OCI-LY7 (cell line): Measurements from ENCODE around the gene PLA2R1. TPM values are rescaled to one million over a fixed set of nuclear protein-coding genes. Genes with fewer than 3 reads are reported as not detected.

Source experiments
- BruUV-seq: library from RNA; stranded (reverse); fragments of 400-500 nt; replicated peaks from 2 replicates; lab custom pipeline; 2021; lab: Mats Ljungman, UMichigan
- CTCF ChIA-PET: fragments of 300-600 bp; sonication (Branson Sonifier 250); formaldehyde crosslinking; loops from one replicate; lab custom pipeline; 2022; ENCODE audit warnings: antibody characterized with exemption; ENCODE audit not compliant: unreplicated experiment; lab: Charles Lee
- POLR2A ChIA-PET: fragments of 300-600 bp; sonication (Branson Sonifier 250); formaldehyde crosslinking; loops from one replicate; lab custom pipeline; 2022; ENCODE audit warnings: antibody characterized with exemption; lab: Charles Lee
- DNase-seq: peaks from one replicate; pipeline ENCODE4 v3.0.0-alpha.2; 2015; ENCODE audit warnings: low spot score
- H2AFZ ChIP-seq: fragments of 200-600 bp; sonication (generic), shearing (Covaris generic); 2 replicates; pipeline ENCODE4 v1.6.1; 2014; ENCODE audit warnings: mild to moderate bottlenecking, antibody characterized with exemption, low read length, moderate library complexity
- H3K27ac ChIP-seq: fragments of 200-600 bp; sonication (generic); 2 replicates; pipeline ENCODE4 v1.5.1; 2014; ENCODE audit warnings: mixed run types, low read depth, mild to moderate bottlenecking, moderate library complexity, low read length, inconsistent platforms; ENCODE audit not compliant: poor library complexity, severe bottlenecking
- H3K36me3 ChIP-seq: fragments of 200-600 bp; sonication (generic); 2 replicates; pipeline ENCODE4 v1.6.1; 2014; ENCODE audit warnings: mild to moderate bottlenecking, antibody characterized with exemption, low read length, moderate library complexity, mixed read lengths; ENCODE audit not compliant: insufficient read depth
- H3K4me1 ChIP-seq: fragments of 200-600 bp; sonication (generic); 2 replicates; pipeline ENCODE4 v1.5.1; 2014; ENCODE audit warnings: mild to moderate bottlenecking, low read length; ENCODE audit not compliant: insufficient read depth, poor library complexity, severe bottlenecking
- H3K4me2 ChIP-seq: fragments of 200-600 bp; sonication (generic); 2 replicates; pipeline ENCODE4 v1.6.1; 2014; ENCODE audit warnings: mild to moderate bottlenecking, low read length
- H3K4me3 ChIP-seq: fragments of 200-600 bp; sonication (generic); 2 replicates; pipeline ENCODE4 v1.5.1; 2014; ENCODE audit warnings: mild to moderate bottlenecking, low read depth, low read length; ENCODE audit not compliant: poor library complexity, severe bottlenecking
- H3K79me2 ChIP-seq: fragments of 200-600 bp; sonication (generic); 2 replicates; pipeline ENCODE4 v1.6.1; 2016; ENCODE audit warnings: low read depth, mild to moderate bottlenecking, low read length, moderate library complexity, mixed read lengths; ENCODE audit not compliant: insufficient read depth
- H3K9me2 ChIP-seq: fragments of 200-600 bp; sonication (generic); 2 replicates; pipeline ENCODE4 v1.6.1; 2016; ENCODE audit warnings: mild to moderate bottlenecking, low read length, mixed read lengths; ENCODE audit not compliant: insufficient read depth
- H3K9me3 ChIP-seq: fragments of 200-600 bp; sonication (generic); 2 replicates; pipeline ENCODE4 v1.6.1; 2014; ENCODE audit warnings: mild to moderate bottlenecking, mixed run types, low read length, mixed read lengths
- H4K20me1 ChIP-seq: fragments of 200-600 bp; sonication (generic); 2 replicates; pipeline ENCODE4 v1.6.1; 2014; ENCODE audit warnings: mild to moderate bottlenecking, antibody characterized with exemption, low read length, moderate library complexity, mixed read lengths; ENCODE audit not compliant: insufficient read depth
- EZH2phosphoT487 ChIP-seq: fragments of 200-600 bp; sonication (generic); IDR thresholded peaks from 2 replicates; pipeline ENCODE4 v1.6.1; 2018; ENCODE audit warnings: low read depth, borderline replicate concordance, mild to moderate bottlenecking, mixed run types, antibody characterized with exemption, low read length, moderate library complexity, mixed read lengths
- intact Hi-C: fragments of 100-400 bp; cut with micrococcal nuclease; formaldehyde crosslinking; loops from one replicate; pipeline ENCODE4 v1.10.0; 2022; ENCODE audit not compliant: unreplicated experiment
- total RNA-seq, 2 experiments: library from RNA; depleted of rRNA in 1 of 2; stranded (reverse); fragments of >200 nt in 1 of 2; shearing (Covaris generic) in 1 of 2; gene quantifications; 2 replicates each; pipeline ENCODE4 v1.2.3, GENCODE V29; 2014 to 2022
- TF ChIP-seq, protein P1 (sequence below): fragments of 200-600 bp; sonication (generic); conservative IDR thresholded peaks from 2 replicates; pipeline ENCODE4 v1.5.1; 2014; ENCODE audit warnings: mild to moderate bottlenecking, antibody characterized with exemption, low read length, moderate library complexity, mixed read lengths

The PLA2R1 gene
- total RNA-seq, 2 experiments from 2014 or later = not detected

DNA sequence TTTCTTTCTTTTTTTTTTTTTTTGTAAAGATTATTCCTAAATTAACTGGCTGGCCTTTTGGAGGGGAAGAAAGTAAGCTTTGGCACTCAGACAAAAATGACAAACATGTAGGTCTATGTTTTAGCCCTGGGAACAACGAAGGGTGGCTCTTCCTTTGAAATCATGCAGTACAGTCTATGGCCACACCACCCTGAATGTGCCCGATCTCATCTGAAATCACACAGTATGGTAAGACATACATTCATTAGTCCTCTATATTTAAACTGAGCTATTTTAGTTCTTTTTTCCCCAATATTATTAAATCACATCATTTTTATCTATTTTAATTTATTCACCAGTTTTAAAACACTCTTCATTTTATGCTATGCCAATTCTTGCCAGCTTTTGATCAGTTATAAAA is 48.2 kb downstream of the PLA2R1 start:
- H3K4me3 ChIP-seq = no peak overlapping the region
- H3K9me2 ChIP-seq = no peaks in the 10 kb centered on the region
- H3K79me2 ChIP-seq = no peaks in the 10 kb centered on the region
- CTCF ChIA-PET = no interaction called here
- TF ChIP-seq, protein P1, sequence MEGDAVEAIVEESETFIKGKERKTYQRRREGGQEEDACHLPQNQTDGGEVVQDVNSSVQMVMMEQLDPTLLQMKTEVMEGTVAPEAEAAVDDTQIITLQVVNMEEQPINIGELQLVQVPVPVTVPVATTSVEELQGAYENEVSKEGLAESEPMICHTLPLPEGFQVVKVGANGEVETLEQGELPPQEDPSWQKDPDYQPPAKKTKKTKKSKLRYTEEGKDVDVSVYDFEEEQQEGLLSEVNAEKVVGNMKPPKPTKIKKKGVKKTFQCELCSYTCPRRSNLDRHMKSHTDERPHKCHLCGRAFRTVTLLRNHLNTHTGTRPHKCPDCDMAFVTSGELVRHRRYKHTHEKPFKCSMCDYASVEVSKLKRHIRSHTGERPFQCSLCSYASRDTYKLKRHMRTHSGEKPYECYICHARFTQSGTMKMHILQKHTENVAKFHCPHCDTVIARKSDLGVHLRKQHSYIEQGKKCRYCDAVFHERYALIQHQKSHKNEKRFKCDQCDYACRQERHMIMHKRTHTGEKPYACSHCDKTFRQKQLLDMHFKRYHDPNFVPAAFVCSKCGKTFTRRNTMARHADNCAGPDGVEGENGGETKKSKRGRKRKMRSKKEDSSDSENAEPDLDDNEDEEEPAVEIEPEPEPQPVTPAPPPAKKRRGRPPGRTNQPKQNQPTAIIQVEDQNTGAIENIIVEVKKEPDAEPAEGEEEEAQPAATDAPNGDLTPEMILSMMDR = no peak
- no peak for TF ChIP-seq EZH2phosphoT487
- POLR2A ChIA-PET = interaction anchor here (0.5 to 1.4 kb wide), 4 partner anchors 10 to 998 kb away, joined by 3 to 5 read pairs (median 4); no protein-coding TSS in a partner anchor
- H3K4me1 ChIP-seq = no peaks in the 10 kb centered on the region
- H3K36me3 ChIP-seq = no peaks in the 10 kb centered on the region
- intact Hi-C loops = no loop called here
- DNase-seq = no peak
- BruUV-seq = no TSS peak
- no peak overlapping the region for H3K27ac ChIP-seq
- no peak overlapping the region for H2AFZ ChIP-seq
- H4K20me1 ChIP-seq = no peaks in the 10 kb centered on the region
- H3K9me3 ChIP-seq = no peaks in the 10 kb centered on the region
- H3K4me2 ChIP-seq = no peak overlapping the region

DNA sequence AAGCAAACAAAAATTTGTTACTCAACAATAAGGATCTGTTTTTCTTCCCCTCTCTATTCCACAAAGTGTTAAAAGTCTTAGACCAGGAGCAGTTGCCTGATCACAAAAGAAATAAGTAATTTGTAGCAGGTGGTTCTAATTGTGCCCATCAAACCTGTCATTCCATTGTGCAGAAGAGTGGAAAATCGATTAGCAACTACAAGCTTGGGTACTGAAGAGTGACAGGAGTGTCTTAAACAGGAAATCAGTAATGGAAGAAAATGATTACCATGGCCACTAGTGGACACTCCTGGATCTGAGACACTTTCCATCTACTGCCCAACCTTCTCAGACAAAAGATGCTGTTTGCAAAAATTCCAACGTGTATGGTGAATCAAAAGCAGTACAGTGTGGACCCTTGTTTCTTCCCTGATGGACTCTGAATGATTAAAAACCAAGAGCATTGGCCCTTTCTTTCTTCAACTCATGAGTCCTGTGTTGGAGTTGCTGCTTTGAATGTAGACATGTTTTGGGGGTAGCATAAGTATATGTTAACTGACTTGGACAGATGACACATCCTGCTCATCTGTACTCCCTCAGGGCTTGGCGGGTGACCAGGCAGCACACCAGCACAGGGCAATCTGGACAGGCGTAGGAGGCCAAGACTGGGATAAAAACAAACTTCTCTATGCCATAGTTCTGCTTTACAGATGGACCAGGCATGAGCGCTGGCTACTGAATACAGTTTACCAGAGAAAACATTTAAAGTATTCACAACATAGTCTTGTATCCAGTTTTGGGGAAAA is 51.9 kb downstream of the PLA2R1 start:
- no peaks in the 10 kb centered on the region for H3K9me2 ChIP-seq
- no peaks in the 10 kb centered on the region for H4K20me1 ChIP-seq
- intact Hi-C loops = no loop called here
- no peak overlapping the region for H3K4me3 ChIP-seq
- H3K27ac ChIP-seq = no peak overlapping the region
- DNase-seq = no peak
- H2AFZ ChIP-seq = no peak overlapping the region
- H3K36me3 ChIP-seq = no peaks in the 10 kb centered on the region
- no peaks in the 10 kb centered on the region for H3K9me3 ChIP-seq
- CTCF ChIA-PET = no interaction called here
- BruUV-seq = no TSS peak
- no peaks in the 10 kb centered on the region for H3K79me2 ChIP-seq
- POLR2A ChIA-PET = no interaction called here
- no peak overlapping the region for H3K4me2 ChIP-seq
- no peaks in the 10 kb centered on the region for H3K4me1 ChIP-seq
- TF ChIP-seq EZH2phosphoT487 = no peak
- TF ChIP-seq, protein P1 = no peak

DNA sequence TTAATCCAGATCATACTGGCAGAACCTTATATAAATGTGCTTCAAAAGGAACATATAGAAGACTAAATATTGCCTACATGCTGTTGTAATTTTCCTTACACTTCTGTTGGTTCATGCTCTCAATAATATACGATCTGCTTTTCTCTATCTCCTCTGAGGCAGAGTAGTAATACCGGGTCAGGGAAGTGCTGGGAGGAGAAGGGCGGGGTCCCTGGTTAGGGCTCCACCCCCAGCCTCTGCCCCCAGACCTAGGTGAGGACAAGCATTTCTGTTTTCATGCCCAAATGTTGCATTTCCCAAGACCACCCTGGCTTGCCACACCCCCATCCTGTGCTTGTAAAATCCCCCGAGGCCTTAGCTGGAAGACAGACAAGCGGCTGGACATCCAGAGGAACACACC is 55.3 kb downstream of the PLA2R1 start:
- intact Hi-C loops = no loop called here
- DNase-seq = no peak
- H3K4me2 ChIP-seq = no peak overlapping the region
- H3K79me2 ChIP-seq = no peaks in the 10 kb centered on the region
- no peak overlapping the region for H3K4me3 ChIP-seq
- H3K9me3 ChIP-seq = no peaks in the 10 kb centered on the region
- ChIA-PET POLR2A (no interaction called here), CTCF (no interaction called here)
- H4K20me1 ChIP-seq = no peaks in the 10 kb centered on the region
- H3K9me2 ChIP-seq = no peaks in the 10 kb centered on the region
- no peaks in the 10 kb centered on the region for H3K36me3 ChIP-seq
- H3K27ac ChIP-seq = no peak overlapping the region
- BruUV-seq = no TSS peak
- TF ChIP-seq, protein P1 = no peak
- TF ChIP-seq EZH2phosphoT487 = no peak
- no peaks in the 10 kb centered on the region for H3K4me1 ChIP-seq
- H2AFZ ChIP-seq = no peak overlapping the region
